ENCODE results near the gene PSAT1. TPM values are rescaled to one million over a fixed set of nuclear protein-coding genes. Genes with fewer than 3 reads are reported as not detected.

The PSAT1 gene
- total and polyA plus RNA-seq, 2 experiments from 2014 or later = 414 to 486 TPM

GRCh38 chr9:78320875-78321496, 24.1 kb downstream of the PSAT1 start:
- Histone ChIP-seq H3K4me2 (no peak overlapping the region), H3K36me3 (ENCODE audit: insufficient read depth) (peaks cover 70% of the 10 kb centered on the region), H3K4me3 (no peak overlapping the region), H3F3A (replicated peaks; ENCODE audit: low read depth) (peaks cover 51% of the 10 kb centered on the region), H2AFZ (no peak overlapping the region), H3K27me3 (ENCODE audit: insufficient read depth) (no peaks in the 10 kb centered on the region), H4K20me1 (replicated peaks; ENCODE audit: insufficient read depth) (peaks cover 81% of the 10 kb centered on the region), H3K27ac (ENCODE audit: low read depth) (0 out of 2 replicates have a peak overlapping the region, but pooled peaks have one; percentile 45), H3K79me2 (replicated peaks; ENCODE audit: insufficient read depth) (peaks cover 81% of the 10 kb centered on the region), H3K9me2 (ENCODE audit: insufficient read depth) (no peaks in the 10 kb centered on the region; the same call in 1 of the 2 replicates), H3K4me1 (ENCODE audit: insufficient read depth) (no peaks in the 10 kb centered on the region)
- TF ChIP-seq REST (IDR thresholded peaks at IDR 0.05; ENCODE audit: unreplicated experiment) (no peak), ZNF114 (CRISPR knock-in tag; IDR thresholded peaks at IDR 0.05) (no peak), EZH2 (IDR thresholded peaks at IDR 0.05; ENCODE audit: low read depth, unreplicated experiment) (no peak), ZNF331 (CRISPR knock-in tag; IDR thresholded peaks at IDR 0.05; ENCODE audit: low read depth) (no peak)
- TF ChIP-seq, protein P1, sequence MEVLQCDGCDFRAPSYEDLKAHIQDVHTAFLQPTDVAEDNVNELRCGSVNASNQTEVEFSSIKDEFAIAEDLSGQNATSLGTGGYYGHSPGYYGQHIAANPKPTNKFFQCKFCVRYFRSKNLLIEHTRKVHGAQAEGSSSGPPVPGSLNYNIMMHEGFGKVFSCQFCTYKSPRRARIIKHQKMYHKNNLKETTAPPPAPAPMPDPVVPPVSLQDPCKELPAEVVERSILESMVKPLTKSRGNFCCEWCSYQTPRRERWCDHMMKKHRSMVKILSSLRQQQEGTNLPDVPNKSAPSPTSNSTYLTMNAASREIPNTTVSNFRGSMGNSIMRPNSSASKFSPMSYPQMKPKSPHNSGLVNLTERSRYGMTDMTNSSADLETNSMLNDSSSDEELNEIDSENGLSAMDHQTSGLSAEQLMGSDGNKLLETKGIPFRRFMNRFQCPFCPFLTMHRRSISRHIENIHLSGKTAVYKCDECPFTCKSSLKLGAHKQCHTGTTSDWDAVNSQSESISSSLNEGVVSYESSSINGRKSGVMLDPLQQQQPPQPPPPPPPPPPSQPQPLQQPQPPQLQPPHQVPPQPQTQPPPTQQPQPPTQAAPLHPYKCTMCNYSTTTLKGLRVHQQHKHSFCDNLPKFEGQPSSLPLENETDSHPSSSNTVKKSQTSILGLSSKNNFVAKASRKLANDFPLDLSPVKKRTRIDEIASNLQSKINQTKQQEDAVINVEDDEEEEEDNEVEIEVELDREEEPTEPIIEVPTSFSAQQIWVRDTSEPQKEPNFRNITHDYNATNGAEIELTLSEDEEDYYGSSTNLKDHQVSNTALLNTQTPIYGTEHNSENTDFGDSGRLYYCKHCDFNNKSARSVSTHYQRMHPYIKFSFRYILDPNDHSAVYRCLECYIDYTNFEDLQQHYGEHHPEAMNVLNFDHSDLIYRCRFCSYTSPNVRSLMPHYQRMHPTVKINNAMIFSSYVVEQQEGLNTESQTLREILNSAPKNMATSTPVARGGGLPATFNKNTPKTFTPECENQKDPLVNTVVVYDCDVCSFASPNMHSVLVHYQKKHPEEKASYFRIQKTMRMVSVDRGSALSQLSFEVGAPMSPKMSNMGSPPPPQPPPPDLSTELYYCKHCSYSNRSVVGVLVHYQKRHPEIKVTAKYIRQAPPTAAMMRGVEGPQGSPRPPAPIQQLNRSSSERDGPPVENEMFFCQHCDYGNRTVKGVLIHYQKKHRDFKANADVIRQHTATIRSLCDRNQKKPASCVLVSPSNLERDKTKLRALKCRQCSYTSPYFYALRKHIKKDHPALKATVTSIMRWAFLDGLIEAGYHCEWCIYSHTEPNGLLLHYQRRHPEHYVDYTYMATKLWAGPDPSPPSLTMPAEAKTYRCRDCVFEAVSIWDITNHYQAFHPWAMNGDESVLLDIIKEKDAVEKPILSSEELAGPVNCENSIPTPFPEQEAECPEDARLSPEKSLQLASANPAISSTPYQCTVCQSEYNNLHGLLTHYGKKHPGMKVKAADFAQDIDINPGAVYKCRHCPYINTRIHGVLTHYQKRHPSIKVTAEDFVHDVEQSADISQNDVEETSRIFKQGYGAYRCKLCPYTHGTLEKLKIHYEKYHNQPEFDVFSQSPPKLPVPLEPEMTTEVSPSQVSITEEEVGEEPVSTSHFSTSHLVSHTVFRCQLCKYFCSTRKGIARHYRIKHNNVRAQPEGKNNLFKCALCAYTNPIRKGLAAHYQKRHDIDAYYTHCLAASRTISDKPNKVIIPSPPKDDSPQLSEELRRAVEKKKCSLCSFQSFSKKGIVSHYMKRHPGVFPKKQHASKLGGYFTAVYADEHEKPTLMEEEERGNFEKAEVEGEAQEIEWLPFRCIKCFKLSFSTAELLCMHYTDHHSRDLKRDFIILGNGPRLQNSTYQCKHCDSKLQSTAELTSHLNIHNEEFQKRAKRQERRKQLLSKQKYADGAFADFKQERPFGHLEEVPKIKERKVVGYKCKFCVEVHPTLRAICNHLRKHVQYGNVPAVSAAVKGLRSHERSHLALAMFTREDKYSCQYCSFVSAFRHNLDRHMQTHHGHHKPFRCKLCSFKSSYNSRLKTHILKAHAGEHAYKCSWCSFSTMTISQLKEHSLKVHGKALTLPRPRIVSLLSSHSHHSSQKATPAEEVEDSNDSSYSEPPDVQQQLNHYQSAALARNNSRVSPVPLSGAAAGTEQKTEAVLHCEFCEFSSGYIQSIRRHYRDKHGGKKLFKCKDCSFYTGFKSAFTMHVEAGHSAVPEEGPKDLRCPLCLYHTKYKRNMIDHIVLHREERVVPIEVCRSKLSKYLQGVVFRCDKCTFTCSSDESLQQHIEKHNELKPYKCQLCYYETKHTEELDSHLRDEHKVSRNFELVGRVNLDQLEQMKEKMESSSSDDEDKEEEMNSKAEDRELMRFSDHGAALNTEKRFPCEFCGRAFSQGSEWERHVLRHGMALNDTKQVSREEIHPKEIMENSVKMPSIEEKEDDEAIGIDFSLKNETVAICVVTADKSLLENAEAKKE (CRISPR knock-in tag; IDR thresholded peaks at IDR 0.05) = no peak
- peaks cover 36% of the 10 kb centered on the region for H3K27me3 Mint-ChIP-seq (ENCODE audit: insufficient read depth, low read depth, poor library complexity)
- H3K4me3 Mint-ChIP-seq = no peak overlapping the region
- peaks cover 98% of the 10 kb centered on the region for H3K36me3 Mint-ChIP-seq (ENCODE audit: low read depth)
- ATAC-seq = no peak
- H3K9me3 Mint-ChIP-seq = no peaks in the 10 kb centered on the region
- DNase-seq (ENCODE audit: low spot score) = no peak
- peaks cover 47% of the 10 kb centered on the region for H3K4me1 Mint-ChIP-seq
- H3K27ac Mint-ChIP-seq = no peak overlapping the region
